GM12874 (cell line): ENCODE data around the gene RNF144A.

Source experiments
- CTCF ChIP-seq: IDR thresholded peaks from 2 replicates; pipeline ENCODE4 v1.5.1; 2011; ENCODE audit warnings: low read depth, mild to moderate bottlenecking, control low read depth, low read length, moderate library complexity; ENCODE audit not compliant: insufficient read depth

Gene RNF144A

GRCh38 chr2:6888724-6889123 lies 28.5 kb upstream of the RNF144A start:
- TF ChIP-seq CTCF, result no peak

GRCh38 chr2:6893876-6894482 lies 23.2 kb upstream of the RNF144A start:
- TF ChIP-seq CTCF, result no peak

GRCh38 chr2:6896930-6897759 lies 20.1 kb upstream of the RNF144A start:
- peak; percentile 39; the same call in 1 of the 2 replicates for TF ChIP-seq CTCF

- TF ChIP-seq CTCF, result no peak
Observed at GRCh38 chr2:6905668-6906067, 11.5 kb upstream of the RNF144A start.

- no peak for TF ChIP-seq CTCF
Observed at GRCh38 chr2:6906165-6906741, 11.0 kb upstream of the RNF144A start.

- no peak for TF ChIP-seq CTCF
Observed at GRCh38 chr2:6908291-6908690, 8.9 kb upstream of the RNF144A start.
